ENCODE data around the gene FASTK.
A peak's percentile ranks its signal among the peaks of the same experiment; 100 is the strongest.

- TF ChIP-seq POLR2A (IDR thresholded peaks at IDR 0.05; ENCODE audit: low read depth, low read length) (no peak), POLR2AphosphoS5 (IDR thresholded peaks at IDR 0.05; ENCODE audit: low read depth, low read length) (no peak), SPI1 (IDR thresholded peaks at IDR 0.05; ENCODE audit: low read depth, low read length) (no peak), TAF1 (IDR thresholded peaks at IDR 0.05; ENCODE audit: low read depth, low read length) (no peak), PAX5 (IDR thresholded peaks at IDR 0.05; ENCODE audit: insufficient read depth, low read length, severe bottlenecking) (no peak), POU2F2 (IDR thresholded peaks at IDR 0.05; ENCODE audit: low read depth, low read length) (peak; percentile 64; the same call in 1 of the 2 replicates)
Observed at GRCh38 chr7:151057989-151058780, 22.4 kb downstream of the FASTK start.

Measured in GM12891 (cell line).